ENCODE measurements around the gene MYD88. TPM values are rescaled to one million over a fixed set of nuclear protein-coding genes. Genes with fewer than 3 reads are reported as not detected.

Gene MYD88
- total RNA-seq, 1 experiment from 2014 or later = 11.9 TPM

DNA sequence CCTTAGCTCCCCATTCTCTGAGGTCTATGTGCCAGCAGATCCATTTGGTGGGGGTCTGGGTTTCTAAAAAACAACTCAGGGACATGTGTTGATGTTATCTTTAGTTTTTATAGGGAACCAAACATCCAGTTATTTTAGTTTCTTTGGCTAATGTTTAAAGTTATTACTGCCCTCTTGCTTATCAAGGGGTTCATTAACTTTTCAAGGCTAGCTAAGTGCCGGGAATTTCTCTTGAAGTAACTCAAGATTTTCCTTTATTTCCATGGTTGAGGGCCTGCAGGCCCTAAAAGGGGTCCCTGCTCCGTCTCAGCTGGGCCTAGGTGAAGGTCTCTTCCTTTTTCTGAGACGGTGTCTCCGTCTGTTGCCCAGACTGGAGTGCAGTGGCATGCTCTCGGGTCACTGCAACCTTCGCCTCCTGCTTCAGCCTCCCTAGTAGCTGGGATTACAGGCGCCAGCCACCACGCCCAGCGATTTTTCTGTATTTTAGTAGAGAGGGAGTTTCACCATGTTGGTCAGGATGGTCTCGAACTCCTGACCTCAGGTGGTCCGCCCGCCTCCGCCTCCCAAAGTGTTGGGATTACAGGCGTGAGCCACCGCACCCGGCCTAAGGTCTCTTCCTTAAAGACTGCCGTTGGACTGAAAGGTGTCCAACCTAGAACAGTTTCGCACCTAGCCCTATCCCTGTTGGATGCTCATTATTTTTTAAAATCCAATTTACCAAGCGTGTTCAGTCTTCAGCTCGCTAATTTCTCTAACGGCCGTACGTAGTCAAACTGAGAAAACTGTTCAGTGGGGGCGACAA, 25.6 kb downstream of the MYD88 start:
- DNase-seq (ENCODE audit: low spot score) = no peak

DNA sequence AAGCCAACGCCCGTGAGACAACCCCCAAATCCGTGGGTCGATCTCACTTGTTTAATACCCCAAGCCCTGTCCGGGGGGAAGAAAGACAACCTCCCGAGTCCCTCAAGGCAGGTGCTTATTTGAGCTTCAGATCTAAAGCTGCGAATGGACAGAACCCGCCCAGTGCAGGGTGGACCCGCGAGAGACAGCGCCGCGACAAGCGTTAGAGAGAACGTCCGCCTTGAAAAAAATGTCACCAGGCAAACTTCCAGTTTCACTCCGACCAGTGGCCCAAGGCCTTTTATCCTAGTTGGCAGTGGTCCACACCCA, 26.1 kb downstream of the MYD88 start:
- no peak for DNase-seq (ENCODE audit: low spot score)

DNA sequence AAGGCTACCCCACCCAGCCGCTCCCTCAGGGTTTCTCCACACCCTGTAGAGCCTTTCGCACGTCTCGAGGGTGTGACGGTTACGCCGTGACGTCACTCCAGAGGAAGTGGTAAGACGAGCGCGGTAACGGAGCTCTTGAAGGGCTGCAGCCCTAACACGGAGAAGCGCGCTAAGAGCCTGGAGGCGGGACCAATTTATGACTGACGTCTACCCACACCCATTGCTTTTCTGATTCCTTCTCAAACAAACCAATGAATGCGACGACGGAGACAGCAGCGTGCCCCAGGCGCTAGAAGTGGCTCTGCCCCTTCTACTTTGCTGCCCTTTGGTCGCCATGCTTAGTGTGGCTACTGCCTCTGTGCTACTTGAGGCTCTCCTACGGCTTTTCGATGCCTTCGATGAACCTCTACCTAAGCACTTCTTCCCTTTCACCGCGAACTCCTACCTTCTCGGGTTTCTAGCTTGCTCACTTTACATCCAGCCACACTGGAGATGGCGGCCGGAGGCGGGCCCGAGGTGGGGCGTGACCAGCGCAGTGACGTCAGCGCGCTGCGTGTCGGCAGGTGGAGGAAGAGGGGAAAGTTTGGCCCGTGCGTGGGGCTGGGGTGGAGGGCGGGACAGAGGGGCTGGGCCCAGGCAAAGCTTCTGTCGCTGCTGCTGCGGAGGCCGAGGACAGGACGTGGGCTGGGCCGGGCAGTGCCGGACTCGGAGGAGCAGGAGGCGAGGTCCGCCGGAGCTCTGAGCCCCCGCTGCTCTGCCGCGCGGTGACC, 26.7 kb downstream of the MYD88 start, which contains the start of gene OXSR1:
Gene OXSR1 (plus strand): TSS at position 586 of the 770 bp plus-strand sequence. CDS start 340 bp downstream, outside the sequence.
- peak; percentile 99 for DNase-seq (ENCODE audit: low spot score)

DNA sequence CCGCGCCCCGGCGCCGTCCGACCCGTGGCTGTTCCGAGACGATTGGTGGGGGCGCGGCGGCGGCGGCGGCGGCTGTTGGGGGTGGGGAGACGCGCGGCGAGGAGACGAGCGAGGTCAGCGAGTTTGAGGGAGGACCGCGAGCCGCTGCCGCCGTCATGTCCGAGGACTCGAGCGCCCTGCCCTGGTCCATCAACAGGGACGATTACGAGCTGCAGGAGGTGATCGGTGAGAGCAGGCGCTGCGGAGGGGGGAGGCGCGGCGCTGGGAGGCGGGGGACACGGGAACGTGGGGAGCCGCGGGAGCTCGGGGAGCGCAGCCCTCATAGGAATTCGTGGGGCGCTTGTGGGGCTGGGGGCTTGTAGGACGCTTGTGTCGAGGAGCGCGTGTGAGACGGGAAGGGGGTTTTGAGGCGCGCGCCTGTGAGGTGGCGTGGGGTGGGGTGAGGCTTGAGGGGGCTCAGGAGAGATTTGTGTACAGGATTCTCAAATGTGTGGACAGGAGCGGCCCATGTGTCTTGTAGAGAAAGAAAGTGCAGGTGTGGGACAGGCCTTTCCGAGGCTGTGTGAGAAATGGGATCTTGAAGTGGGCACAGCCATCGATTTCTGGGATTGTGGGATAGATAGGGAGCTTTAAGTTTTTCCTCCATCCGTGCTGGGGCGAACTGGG, 27.4 kb downstream of the MYD88 start:
- DNase-seq (ENCODE audit: low spot score) = peak; percentile 48

DNA sequence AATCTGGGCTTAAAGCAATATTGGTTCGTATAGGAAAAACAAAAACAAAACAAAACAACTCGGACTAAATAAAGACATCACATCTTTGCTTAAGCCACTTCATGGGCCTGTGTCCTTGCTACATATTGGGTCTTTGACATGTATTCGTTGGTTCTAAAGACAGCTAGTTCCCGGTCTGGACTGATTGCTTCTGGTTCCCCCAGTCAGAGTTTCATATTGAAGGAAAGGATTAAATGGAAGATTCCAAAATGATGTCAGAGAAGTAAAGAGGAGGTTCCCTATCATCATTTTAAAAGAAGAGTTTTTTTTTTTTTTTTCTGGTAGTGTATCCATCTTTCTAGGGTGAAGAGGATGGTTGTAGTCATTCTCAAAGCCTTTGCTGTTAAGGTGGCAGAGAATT, 29.1 kb downstream of the MYD88 start:
- no peak for DNase-seq (ENCODE audit: low spot score)

DNA sequence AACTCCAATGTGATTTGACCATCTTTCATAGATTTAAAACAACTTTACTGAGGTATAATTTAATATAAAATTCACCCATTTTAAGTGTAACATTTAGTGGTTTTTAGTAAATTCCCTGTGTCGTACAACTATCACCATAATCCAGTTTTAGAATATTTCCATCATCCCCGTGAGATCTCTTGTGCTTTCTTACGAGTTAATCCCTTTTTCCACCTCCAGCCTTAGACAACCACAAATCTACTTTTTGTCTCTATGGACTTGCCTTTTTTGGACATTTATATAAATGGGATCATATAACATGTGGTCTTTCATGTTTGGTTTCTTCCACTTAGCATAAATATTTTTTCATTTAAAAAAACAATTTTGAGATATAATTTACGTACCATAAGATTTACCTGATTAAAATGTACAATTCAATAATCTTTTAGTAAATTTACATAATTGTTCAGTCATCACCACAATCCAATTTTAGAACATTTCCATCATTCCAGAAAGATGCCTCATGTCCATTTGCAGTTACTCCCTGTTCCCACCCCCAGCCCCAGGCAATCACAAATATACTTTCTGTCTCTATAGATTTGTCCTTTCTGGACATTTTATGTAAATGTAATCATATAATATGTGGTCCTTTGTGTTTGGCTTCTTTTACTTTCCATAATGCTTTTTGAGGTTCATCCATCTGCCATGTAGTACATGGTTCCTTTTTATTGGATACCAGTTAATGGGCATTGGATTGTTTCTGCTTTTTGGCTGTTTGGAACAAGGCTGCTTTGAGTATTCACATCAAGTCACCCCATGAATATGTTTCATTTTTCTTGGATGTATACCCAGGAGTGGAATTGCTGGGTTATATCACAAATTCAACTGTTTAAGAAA, 29.9 kb downstream of the MYD88 start:
- no peak for DNase-seq (ENCODE audit: low spot score)

DNA sequence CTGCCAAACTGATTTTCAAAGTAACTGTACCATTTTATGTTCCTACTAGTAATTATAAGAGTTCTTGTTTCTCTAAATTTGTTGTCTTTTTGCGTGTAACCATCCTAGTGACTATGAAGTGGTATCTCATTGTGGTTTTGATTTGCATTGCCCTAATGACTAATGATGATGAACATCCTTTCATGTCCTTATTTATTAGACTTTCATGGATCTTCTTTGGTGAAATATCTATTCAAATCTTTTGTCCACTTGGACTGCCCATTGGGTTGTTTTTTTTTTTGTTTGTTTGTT, 30.5 kb downstream of the MYD88 start:
- DNase-seq (ENCODE audit: low spot score) = no peak

DNA sequence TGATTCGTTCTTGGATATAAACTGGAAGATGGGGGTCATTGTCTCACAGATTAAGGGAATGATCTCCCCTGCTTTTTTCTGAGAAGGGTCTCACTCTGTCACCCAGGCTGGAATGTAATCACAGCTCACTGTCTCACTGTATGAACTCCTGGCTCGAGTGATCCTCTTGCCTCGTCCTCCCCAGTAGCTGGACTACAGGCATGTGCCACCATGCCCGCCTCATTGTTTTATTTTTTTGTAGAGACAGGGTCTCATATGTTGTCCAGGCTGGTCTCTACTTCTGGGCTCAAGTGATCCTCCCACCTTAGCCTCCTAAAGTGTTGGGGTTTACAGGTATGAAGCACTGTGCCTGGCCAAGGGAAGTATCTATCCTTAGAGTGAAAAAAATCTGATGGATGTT, 32.3 kb downstream of the MYD88 start:
- no peak for DNase-seq (ENCODE audit: low spot score)

DNA sequence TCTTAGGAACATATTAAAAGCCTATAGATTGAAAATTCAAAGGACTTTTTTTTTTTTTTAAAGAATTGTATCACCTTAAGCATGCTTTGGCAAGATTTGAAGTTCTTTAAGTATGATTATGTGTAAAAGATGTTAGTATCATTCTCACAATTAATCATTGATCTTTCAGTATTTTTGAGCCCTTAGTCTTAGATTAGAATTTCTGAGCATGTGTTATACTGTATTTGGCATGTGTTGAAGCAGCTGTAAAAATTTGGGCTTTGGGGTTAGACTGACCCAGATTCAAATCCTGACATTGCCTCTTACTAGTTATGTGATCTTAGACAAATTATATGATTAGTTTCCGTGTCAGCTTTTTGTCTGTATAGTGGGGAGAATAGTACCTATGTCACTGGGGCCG, 33.2 kb downstream of the MYD88 start:
- no peak for DNase-seq (ENCODE audit: low spot score)

DNA sequence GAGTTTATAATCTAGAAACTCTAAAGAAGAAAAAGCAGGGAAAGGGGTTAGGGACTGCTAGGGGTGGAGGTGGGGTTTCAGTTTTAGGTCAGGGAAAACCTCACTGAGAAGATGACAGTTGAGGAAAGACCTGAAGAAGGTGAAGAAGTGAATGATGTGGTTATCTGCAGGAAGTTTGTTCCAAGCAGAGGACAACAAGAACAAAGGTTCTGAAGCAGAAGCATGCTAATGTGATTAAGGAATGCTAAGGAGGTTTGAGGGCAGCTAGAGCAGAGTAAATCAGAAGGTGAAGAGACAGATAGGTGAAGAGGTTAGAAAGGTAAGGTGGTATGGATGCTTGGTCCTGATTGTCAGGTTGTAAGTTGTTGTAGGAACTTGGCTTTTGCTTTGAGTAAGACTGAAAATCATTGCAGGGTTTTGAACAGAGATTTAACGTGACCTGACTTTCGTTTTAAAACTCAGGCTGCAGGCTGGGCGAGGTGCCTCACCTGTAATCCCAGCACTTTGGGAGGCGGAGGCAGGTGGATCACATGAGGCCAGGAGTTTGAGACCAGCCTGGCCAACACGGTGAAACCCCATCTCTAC, 35.5 kb downstream of the MYD88 start:
- no peak for DNase-seq (ENCODE audit: low spot score)

DNA sequence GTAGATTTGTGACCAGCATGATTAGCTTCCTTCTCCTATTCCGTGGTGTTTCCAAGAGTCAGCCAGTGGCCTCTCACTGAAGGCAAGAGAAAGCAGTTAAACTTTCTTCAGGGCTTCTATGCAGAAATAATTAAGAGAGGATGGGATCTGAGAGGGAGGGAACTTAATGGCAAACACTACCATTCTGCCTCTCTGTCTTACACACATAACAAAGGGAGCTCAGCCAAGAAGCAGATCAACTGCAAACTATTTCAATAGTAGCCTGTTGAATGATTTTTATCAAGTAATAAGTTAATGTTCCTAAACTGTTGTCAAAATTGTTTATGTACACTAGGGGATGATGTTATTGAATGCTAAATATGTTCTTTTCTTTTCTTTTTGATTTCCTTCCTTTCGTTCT, 38.7 kb downstream of the MYD88 start:
- no peak for DNase-seq (ENCODE audit: low spot score)

DNA sequence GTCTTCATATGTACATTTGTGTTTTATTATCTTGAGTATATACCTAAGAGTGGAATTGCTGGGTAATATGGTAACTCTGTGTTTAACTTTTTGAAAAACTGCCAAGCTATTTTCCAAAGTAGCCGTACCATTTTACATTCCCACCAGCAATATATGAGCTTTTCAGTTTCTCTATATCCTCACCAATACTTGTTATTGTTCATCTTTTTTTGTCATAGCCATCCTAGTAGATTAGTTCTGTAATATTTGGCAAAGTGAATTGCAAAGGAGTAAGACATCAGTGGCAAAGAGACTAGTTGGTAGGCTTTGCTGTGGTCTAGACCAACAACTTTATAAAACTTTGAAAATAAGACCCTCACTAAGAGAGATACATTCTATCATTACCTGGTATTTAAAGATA, 48.3 kb downstream of the MYD88 start:
- no peak for DNase-seq (ENCODE audit: low spot score)

DNA sequence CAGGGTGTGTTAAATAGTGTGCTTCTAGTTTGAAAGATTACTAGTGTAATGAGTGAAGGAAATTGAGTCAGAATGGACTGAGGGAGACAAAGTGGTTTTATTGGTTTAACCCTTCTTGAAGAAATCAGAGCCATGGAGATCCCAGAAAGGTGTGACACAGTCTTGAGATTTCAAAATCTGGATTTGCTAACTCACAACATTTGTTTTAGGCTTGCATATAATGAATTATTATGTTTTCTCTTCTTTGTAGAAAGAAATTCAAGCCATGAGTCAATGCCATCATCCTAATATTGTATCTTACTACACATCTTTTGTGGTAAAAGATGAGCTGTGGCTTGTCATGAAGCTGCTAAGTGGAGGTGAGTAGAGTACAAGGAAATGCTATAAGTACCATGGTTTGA, 52.0 kb downstream of the MYD88 start:
- no peak for DNase-seq (ENCODE audit: low spot score)

Small RNA genes within 50 kb of the gene (small RNA-seq; reads per million reads assigned to genes)
- not detected for gene RF00019

Other genes starting within 250 kb of the MYD88 start
- 2.2 and 2.4 TPM in 2 replicates for gene VILL, start 147.9 kb upstream of the MYD88 start, total RNA-seq (2014; rRNA removed; shearing (Covaris generic))
- gene PLCD1, start 109.0 kb upstream of the MYD88 start, total RNA-seq (2014; rRNA removed; shearing (Covaris generic)) = 7.6 and 9.6 TPM in 2 replicates
- 0.58 and 0.94 TPM in 2 replicates for gene DLEC1, start 99.5 kb upstream of the MYD88 start, total RNA-seq (2014; rRNA removed; shearing (Covaris generic))
- gene ACAA1, start 1.5 kb upstream of the MYD88 start, total RNA-seq (2014; rRNA removed; shearing (Covaris generic)) = 71.9 and 84.7 TPM in 2 replicates
- 11.8 and 12.9 TPM in 2 replicates for gene OXSR1, start 26.9 kb downstream of the MYD88 start, total RNA-seq (2014; rRNA removed; shearing (Covaris generic))
- gene SLC22A13, start 127.2 kb downstream of the MYD88 start, total RNA-seq (2014; rRNA removed; shearing (Covaris generic)) = 0.25 and 0.26 TPM in 2 replicates
- not detected in 2 replicates for gene SLC22A14, start 143.6 kb downstream of the MYD88 start, total RNA-seq (2014; rRNA removed; shearing (Covaris generic))
- 4.2 and 4.4 TPM in 2 replicates for gene XYLB, start 208.1 kb downstream of the MYD88 start, total RNA-seq (2014; rRNA removed; shearing (Covaris generic))